Measurements from ENCODE around the gene ZFAND2A.

DNA sequence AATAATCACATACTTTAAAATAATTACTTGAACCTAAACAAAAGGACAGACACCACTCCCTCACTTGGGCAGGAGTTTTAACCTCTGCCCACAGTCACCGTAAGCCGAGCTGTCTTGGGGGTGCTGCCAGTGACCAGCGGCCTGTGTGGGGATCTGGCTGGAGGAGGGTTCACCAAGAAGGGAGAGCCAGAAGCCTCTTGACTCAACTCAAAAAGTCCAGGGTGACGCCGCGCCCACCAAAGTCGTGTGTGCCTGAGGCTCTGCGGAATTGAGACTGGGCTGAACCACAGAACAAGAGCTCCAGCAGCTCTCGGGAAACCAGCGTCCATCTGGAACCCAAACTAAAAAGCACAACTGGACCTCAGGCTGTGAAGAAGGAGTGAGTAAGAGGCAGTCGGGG is 35.8 kb downstream of the ZFAND2A start:
- TF ChIP-seq EZH2 (IDR thresholded peaks at IDR 0.05; ENCODE audit: insufficient read depth, poor library complexity, severe bottlenecking): no peak
- TF ChIP-seq EZH2phosphoT487 (IDR thresholded peaks at IDR 0.05; ENCODE audit: insufficient read depth, low read depth): no peak
